OCI-LY7 (cell line): Measurements from ENCODE around the gene TM2D3.

Experiments
- CTCF ChIP-seq: fragments of 200-600 bp; sonication (generic); conservative IDR thresholded peaks from 2 replicates; pipeline ENCODE4 v1.5.1; 2014; ENCODE audit warnings: mild to moderate bottlenecking, antibody characterized with exemption, low read length, moderate library complexity, mixed read lengths
- EZH2phosphoT487 ChIP-seq: fragments of 200-600 bp; sonication (generic); IDR thresholded peaks from 2 replicates; pipeline ENCODE4 v1.6.1; 2018; ENCODE audit warnings: low read depth, borderline replicate concordance, mild to moderate bottlenecking, mixed run types, antibody characterized with exemption, low read length, moderate library complexity, mixed read lengths

- no peak for TF ChIP-seq CTCF
- no peak for TF ChIP-seq EZH2phosphoT487
These were observed 26.2 kb downstream of the TM2D3 start for GRCh38 chr15:101625980-101626379.
